Measurements from ENCODE around the gene CLDN22.

GRCh38 chr4:183330841-183331240 lies 10.8 kb upstream of the CLDN22 start:
- TF ChIP-seq POLR2AphosphoS5 (IDR thresholded peaks at IDR 0.05; ENCODE audit: low read depth, low read length): no peak
- TF ChIP-seq TAF7 (optimal IDR thresholded peaks at IDR 0.05; ENCODE audit: borderline replicate concordance, low read depth, low read length): no peak
- TF ChIP-seq CHD2 (IDR thresholded peaks at IDR 0.05; ENCODE audit: low read length): no peak
- TF ChIP-seq EP300 (IDR thresholded peaks at IDR 0.05; ENCODE audit: borderline replicate concordance in 1 of 2, low read depth in 2 of 2, low read length in 2 of 2): no peak
- TF ChIP-seq GABPA (IDR thresholded peaks at IDR 0.05; ENCODE audit: borderline replicate concordance, insufficient read depth, low read length): no peak
- no peak for TF ChIP-seq CTCF (IDR thresholded peaks at IDR 0.05; ENCODE audit: control extremely low read depth in 1 of 3, insufficient read depth in 1 of 3, low read depth in 1 of 3, low read length in 3 of 3)
- no peak for TF ChIP-seq SIRT6 (IDR thresholded peaks at IDR 0.05; ENCODE audit: low read length)
- no peak for TF ChIP-seq TCF12 (IDR thresholded peaks at IDR 0.05; ENCODE audit: low read depth, low read length)
- TF ChIP-seq RAD21 (IDR thresholded peaks at IDR 0.05 in 1 of 2, conservative IDR thresholded peaks at IDR 0.05 in 1 of 2; ENCODE audit: low read depth in 2 of 2, low read length in 2 of 2): no peak
- TF ChIP-seq HDAC6 (IDR thresholded peaks at IDR 0.05; ENCODE audit: low read depth, low read length): no peak
- no peak for TF ChIP-seq RBBP5 (IDR thresholded peaks at IDR 0.05; ENCODE audit: borderline replicate concordance, low read depth, low read length)
- TF ChIP-seq JUN (IDR thresholded peaks at IDR 0.05; ENCODE audit: low read depth, low read length): no peak

Data from H1 (cell line).